ENCODE results near the gene TBX10. TPM values are rescaled to one million over a fixed set of nuclear protein-coding genes. Genes with fewer than 3 reads are reported as not detected.

TBX10 gene
- total and polyA plus RNA-seq, 2 donors (not counting 3 experiments of a cell fraction or from before 2014, with no cell fraction given) = not detected

DNA sequence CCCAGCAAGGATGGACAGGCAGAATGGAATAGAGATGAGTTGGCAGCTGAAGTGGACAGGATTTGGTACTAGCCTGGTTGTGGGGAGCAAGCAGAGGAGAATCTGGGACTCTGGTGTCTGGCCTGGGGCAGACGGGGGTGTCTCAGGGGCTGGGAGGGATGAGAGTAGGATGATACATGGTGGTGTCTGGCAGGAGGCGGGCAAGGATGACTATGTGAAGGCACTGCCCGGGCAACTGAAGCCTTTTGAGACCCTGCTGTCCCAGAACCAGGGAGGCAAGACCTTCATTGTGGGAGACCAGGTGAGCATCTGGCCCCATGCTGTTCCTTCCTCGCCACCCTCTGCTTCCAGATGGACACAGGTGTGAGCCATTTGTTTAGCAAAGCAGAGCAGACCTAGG, 53.7 kb downstream of the TBX10 start:
- TF ChIP-seq, protein P1, sequence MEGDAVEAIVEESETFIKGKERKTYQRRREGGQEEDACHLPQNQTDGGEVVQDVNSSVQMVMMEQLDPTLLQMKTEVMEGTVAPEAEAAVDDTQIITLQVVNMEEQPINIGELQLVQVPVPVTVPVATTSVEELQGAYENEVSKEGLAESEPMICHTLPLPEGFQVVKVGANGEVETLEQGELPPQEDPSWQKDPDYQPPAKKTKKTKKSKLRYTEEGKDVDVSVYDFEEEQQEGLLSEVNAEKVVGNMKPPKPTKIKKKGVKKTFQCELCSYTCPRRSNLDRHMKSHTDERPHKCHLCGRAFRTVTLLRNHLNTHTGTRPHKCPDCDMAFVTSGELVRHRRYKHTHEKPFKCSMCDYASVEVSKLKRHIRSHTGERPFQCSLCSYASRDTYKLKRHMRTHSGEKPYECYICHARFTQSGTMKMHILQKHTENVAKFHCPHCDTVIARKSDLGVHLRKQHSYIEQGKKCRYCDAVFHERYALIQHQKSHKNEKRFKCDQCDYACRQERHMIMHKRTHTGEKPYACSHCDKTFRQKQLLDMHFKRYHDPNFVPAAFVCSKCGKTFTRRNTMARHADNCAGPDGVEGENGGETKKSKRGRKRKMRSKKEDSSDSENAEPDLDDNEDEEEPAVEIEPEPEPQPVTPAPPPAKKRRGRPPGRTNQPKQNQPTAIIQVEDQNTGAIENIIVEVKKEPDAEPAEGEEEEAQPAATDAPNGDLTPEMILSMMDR (IDR thresholded peaks at IDR 0.05; ENCODE audit: extremely low read depth in 1 of 2, insufficient read depth in 1 of 2, low read depth in 1 of 2, low read length in 2 of 2) = no peak
- TF ChIP-seq, protein P2, sequence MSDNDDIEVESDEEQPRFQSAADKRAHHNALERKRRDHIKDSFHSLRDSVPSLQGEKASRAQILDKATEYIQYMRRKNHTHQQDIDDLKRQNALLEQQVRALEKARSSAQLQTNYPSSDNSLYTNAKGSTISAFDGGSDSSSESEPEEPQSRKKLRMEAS (IDR thresholded peaks at IDR 0.05; ENCODE audit: insufficient read depth, insufficient read length) = no peak
- H4K20me1 ChIP-seq (replicated peaks; ENCODE audit: control insufficient read depth, extremely low read depth, insufficient read depth, low read length) = no peaks in the 10 kb centered on the region
- no peak for FAIRE-seq
- H3K9me3 ChIP-seq (replicated peaks; ENCODE audit: control insufficient read depth, insufficient read depth, low read length) = no peaks in the 10 kb centered on the region
- DNase-seq (ENCODE audit: low read depth, low spot score) = no peak
- intact Hi-C loops (cut with micrococcal nuclease) (no loop called here), dilution Hi-C loops (cut with MboI; ENCODE audit: extremely low pct_ligation_motif_present, low sequenced_read_pairs) (no loop called here)
- CTCF ChIA-PET = no interaction called here
- peaks cover 26% of the 10 kb centered on the region for H3K79me2 ChIP-seq (ENCODE audit: control insufficient read depth, insufficient read depth, low read length)
- H3K36me3 ChIP-seq (ENCODE audit: control insufficient read depth in 2 of 2, extremely low read depth in 1 of 2, insufficient read depth in 2 of 2, low read length in 2 of 2) = peaks cover 7 to 18% of the 10 kb centered on the region in 2 experiments
- peaks cover 13% of the 10 kb centered on the region for H3K4me1 ChIP-seq (ENCODE audit: control insufficient read depth, extremely low read depth, insufficient read depth, low read length)
- H3K27me3 ChIP-seq (ENCODE audit: control insufficient read depth in 2 of 2, insufficient read depth in 2 of 2, low read length in 2 of 2) = peaks cover 0 to under 1% of the 10 kb centered on the region in 2 experiments
- no TSS peak for BruUV-seq (replicated peaks)
- H2AFZ ChIP-seq (ENCODE audit: low read depth, low read length) = no peak overlapping the region
- no peaks in the 10 kb centered on the region for H3K9me1 ChIP-seq (replicated peaks; ENCODE audit: control insufficient read depth, extremely low read depth, insufficient read depth, low read length)
- no peak overlapping the region for H3K4me3 ChIP-seq (replicated peaks in 1 of 3; ENCODE audit: insufficient read depth in 1 of 3, low read depth in 1 of 3, low read length in 3 of 3)
- H3K9ac ChIP-seq (replicated peaks; ENCODE audit: extremely low read depth, insufficient read depth, low read length) = no peak overlapping the region
- POLR2A ChIA-PET = no interaction called here
- H3K27ac ChIP-seq (ENCODE audit: insufficient read depth, low read depth, low read length) = no peak overlapping the region
- no peak overlapping the region for H3K4me2 ChIP-seq (ENCODE audit: insufficient read depth, low read length)

DNA sequence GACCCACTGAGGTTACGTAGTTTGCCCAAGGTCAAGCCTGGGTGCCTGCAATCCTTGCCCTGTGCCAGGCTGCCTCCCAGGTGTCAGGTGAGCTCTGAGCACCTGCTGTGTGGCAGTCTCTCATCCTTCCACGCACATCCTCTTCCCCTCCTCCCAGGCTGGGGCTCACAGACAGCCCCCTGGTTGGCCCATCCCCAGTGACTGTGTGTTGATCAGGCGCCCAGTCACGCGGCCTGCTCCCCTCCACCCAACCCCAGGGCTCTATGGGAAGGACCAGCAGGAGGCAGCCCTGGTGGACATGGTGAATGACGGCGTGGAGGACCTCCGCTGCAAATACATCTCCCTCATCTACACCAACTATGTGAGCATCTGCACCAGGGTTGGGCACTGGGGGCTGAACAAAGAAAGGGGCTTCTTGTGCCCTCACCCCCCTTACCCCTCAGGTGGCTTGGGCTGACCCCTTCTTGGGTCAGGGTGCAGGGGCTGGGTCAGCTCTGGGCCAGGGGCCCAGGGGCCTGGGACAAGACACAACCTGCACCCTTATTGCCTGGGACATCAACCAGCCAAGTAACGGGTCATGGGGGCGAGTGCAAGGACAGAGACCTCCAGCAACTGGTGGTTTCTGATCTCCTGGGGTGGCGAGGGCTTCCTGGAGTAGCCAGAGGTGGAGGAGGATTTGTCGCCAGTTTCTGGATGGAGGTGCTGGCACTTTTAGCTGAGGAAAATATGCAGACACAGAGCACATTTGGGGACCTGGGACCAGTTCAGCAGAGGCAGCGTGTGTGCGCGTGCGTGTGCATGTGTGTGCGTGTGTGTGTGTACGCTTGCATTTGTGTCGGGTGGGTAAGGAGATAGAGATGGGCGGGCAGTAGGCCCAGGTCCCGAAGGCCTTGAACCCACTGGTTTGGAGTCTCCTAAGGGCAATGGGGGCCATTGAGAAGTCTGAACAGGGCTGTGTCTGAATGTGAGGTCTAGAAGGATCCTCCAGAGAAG, 54.4 kb downstream of the TBX10 start:
- H2AFZ ChIP-seq (ENCODE audit: low read depth, low read length) = no peak overlapping the region

More for the DNA sequence above, 54.4 kb downstream of the TBX10 start:
- H3K4me1 ChIP-seq (ENCODE audit: control insufficient read depth, extremely low read depth, insufficient read depth, low read length) = peaks cover 13% of the 10 kb centered on the region
- dilution Hi-C loops (cut with MboI; ENCODE audit: extremely low pct_ligation_motif_present, low sequenced_read_pairs) = no loop called here
- no peak for TF ChIP-seq FOS (IDR thresholded peaks at IDR 0.05; ENCODE audit: borderline replicate concordance, insufficient read depth, low read length)
- no peak for TF ChIP-seq JUN (IDR thresholded peaks at IDR 0.05; ENCODE audit: borderline replicate concordance, insufficient read depth, insufficient read length, low read depth)
- TF ChIP-seq GATA2 (IDR thresholded peaks at IDR 0.05; ENCODE audit: insufficient read depth, insufficient read length, low read depth, low read length) = no peak
- TF ChIP-seq, protein P2 (IDR thresholded peaks at IDR 0.05; ENCODE audit: insufficient read depth, insufficient read length) = no peak
- no peak for TF ChIP-seq EZH2 (IDR thresholded peaks at IDR 0.05; ENCODE audit: borderline replicate concordance, low read depth, low read length, severe bottlenecking)
- TF ChIP-seq, protein P1 (IDR thresholded peaks at IDR 0.05; ENCODE audit: extremely low read depth in 1 of 2, insufficient read depth in 1 of 2, low read depth in 1 of 2, low read length in 2 of 2) = no peak
- peak overlapping the region; percentile 45 for H3K4me2 ChIP-seq (ENCODE audit: insufficient read depth, low read length)
- H3K4me3 ChIP-seq (replicated peaks in 1 of 3; ENCODE audit: insufficient read depth in 1 of 3, low read depth in 1 of 3, low read length in 3 of 3) = peak overlapping the region in 2 of 3 experiments; percentile 68 to 83
- ChIA-PET CTCF (interaction anchor here (1.1 to 2.7 kb wide), 2 partner anchors 12 to 45 kb away, joined by 3 to 17 read pairs; no protein-coding TSS in a partner anchor), POLR2A (no interaction called here)
- peaks cover 7 to 18% of the 10 kb centered on the region in 2 experiments for H3K36me3 ChIP-seq (ENCODE audit: control insufficient read depth in 2 of 2, extremely low read depth in 1 of 2, insufficient read depth in 2 of 2, low read length in 2 of 2)
- H3K9me1 ChIP-seq (replicated peaks; ENCODE audit: control insufficient read depth, extremely low read depth, insufficient read depth, low read length) = no peaks in the 10 kb centered on the region
- no peaks in the 10 kb centered on the region for H3K9me3 ChIP-seq (replicated peaks; ENCODE audit: control insufficient read depth, insufficient read depth, low read length)
- peaks cover 2% of the 10 kb centered on the region in 2 experiments for H3K27me3 ChIP-seq (ENCODE audit: control insufficient read depth in 2 of 2, insufficient read depth in 2 of 2, low read length in 2 of 2)
- BruUV-seq (replicated peaks) = no TSS peak
- DNase-seq (ENCODE audit: low read depth, low spot score) = no peak
- intact Hi-C loops (cut with micrococcal nuclease) = no loop called here
- H3K27ac ChIP-seq (ENCODE audit: insufficient read depth, low read depth, low read length) = no peak overlapping the region
- H3K79me2 ChIP-seq (ENCODE audit: control insufficient read depth, insufficient read depth, low read length) = peaks cover 26% of the 10 kb centered on the region
- no peak for FAIRE-seq
- no peaks in the 10 kb centered on the region for H4K20me1 ChIP-seq (replicated peaks; ENCODE audit: control insufficient read depth, extremely low read depth, insufficient read depth, low read length)
- peak overlapping the region; percentile 93 for H3K9ac ChIP-seq (replicated peaks; ENCODE audit: extremely low read depth, insufficient read depth, low read length)
